ENCODE data around the gene TEC.

DNA sequence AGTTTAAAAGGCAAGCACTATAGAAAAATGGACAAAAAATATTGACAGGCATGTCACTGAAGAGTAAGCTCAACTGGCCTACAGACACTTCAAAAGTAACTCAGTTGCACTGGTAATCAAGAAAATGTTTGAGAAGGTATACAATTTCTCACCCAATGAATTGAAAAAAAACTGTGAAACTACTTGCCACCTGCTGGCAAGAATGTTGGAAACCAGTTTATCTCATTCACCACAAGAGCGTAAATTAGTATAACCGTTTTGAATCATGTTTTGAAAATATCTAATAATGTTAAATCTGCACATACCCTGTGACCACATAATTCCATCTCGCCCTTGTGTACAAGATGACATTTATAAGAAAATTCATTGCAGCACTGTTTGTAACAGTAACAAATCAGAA, 167.3 kb downstream of the TEC start:
- TF ChIP-seq POLR2A (IDR thresholded peaks at IDR 0.05): no peak
- TF ChIP-seq, protein P1, sequence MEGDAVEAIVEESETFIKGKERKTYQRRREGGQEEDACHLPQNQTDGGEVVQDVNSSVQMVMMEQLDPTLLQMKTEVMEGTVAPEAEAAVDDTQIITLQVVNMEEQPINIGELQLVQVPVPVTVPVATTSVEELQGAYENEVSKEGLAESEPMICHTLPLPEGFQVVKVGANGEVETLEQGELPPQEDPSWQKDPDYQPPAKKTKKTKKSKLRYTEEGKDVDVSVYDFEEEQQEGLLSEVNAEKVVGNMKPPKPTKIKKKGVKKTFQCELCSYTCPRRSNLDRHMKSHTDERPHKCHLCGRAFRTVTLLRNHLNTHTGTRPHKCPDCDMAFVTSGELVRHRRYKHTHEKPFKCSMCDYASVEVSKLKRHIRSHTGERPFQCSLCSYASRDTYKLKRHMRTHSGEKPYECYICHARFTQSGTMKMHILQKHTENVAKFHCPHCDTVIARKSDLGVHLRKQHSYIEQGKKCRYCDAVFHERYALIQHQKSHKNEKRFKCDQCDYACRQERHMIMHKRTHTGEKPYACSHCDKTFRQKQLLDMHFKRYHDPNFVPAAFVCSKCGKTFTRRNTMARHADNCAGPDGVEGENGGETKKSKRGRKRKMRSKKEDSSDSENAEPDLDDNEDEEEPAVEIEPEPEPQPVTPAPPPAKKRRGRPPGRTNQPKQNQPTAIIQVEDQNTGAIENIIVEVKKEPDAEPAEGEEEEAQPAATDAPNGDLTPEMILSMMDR (IDR thresholded peaks at IDR 0.05): no peak
- TF ChIP-seq EP300 (IDR thresholded peaks at IDR 0.05): no peak
